Astrocyte of the spinal cord (primary cell): ENCODE data around the gene BORCS6.

Experiments
- DNase-seq: peaks from one replicate; pipeline ENCODE4 v3.0.0; 2011; ENCODE audit warnings: low read depth, low spot score
- H3K4me3 ChIP-seq: 2 replicates; pipeline ENCODE4 v1.5.1; 2011; ENCODE audit warnings: low read depth, mild to moderate bottlenecking, low read length, moderate library complexity
- CTCF ChIP-seq: IDR thresholded peaks from 2 replicates; pipeline ENCODE4 v1.5.1; 2012; ENCODE audit warnings: low read depth, mild to moderate bottlenecking, low read length, inconsistent platforms
- in situ Hi-C: cut with HindIII; loops from 2 replicates; pipeline ENCODE4 v1.10.0; 2017; ENCODE audit warnings: low sequenced_read_pairs

BORCS6 gene

GRCh38 chr17:8190506-8190905, 526 bp upstream of the BORCS6 start:
- no peak for DNase-seq
- peak overlapping the region; percentile 23 for H3K4me3 ChIP-seq
- in situ Hi-C loops = no loop called here
- TF ChIP-seq CTCF = no peak

- peak overlapping the region; percentile 80 for H3K4me3 ChIP-seq
- in situ Hi-C loops = no loop called here
- no peak for TF ChIP-seq CTCF
- DNase-seq = no peak
Observed at GRCh38 chr17:8189041-8189710, 804 bp downstream of the BORCS6 start.

- H3K4me3 ChIP-seq = peak overlapping the region; percentile 80
- in situ Hi-C loops = no loop called here
- no peak for DNase-seq
- TF ChIP-seq CTCF = no peak
Observed at GRCh38 chr17:8188263-8188839, 1.6 kb downstream of the BORCS6 start.

- H3K4me3 ChIP-seq = peak overlapping the region; percentile 80
- TF ChIP-seq CTCF = no peak
- in situ Hi-C loops = no loop called here
- DNase-seq = peak; percentile 99
Observed at GRCh38 chr17:8187517-8188262, 2.3 kb downstream of the BORCS6 start.

- in situ Hi-C loops = no loop called here
- peak overlapping the region; percentile 59 for H3K4me3 ChIP-seq
- peak; percentile 95 for DNase-seq
- TF ChIP-seq CTCF = peak; percentile 45
Observed at GRCh38 chr17:8186787-8187516, 3.0 kb downstream of the BORCS6 start.

- no peak for TF ChIP-seq CTCF
- H3K4me3 ChIP-seq = peak overlapping the region; percentile 59
- in situ Hi-C loops = no loop called here
- DNase-seq = no peak
Observed at GRCh38 chr17:8186446-8186786, 3.6 kb downstream of the BORCS6 start.
